Activated CD4-positive, CD25-positive, alpha-beta regulatory T cell treated with anti-CD3 and anti-CD28 coated beads, Interleukin-2, amount 50 U/mL, for 16 hours (primary cell): ENCODE results near the gene LIMS2.

ENCODE experiments used
- DNase-seq: peaks from one replicate; pipeline ENCODE4 v3.0.0-alpha.2; 2020; ENCODE audit warnings: low read depth, low spot score

Gene LIMS2

DNA sequence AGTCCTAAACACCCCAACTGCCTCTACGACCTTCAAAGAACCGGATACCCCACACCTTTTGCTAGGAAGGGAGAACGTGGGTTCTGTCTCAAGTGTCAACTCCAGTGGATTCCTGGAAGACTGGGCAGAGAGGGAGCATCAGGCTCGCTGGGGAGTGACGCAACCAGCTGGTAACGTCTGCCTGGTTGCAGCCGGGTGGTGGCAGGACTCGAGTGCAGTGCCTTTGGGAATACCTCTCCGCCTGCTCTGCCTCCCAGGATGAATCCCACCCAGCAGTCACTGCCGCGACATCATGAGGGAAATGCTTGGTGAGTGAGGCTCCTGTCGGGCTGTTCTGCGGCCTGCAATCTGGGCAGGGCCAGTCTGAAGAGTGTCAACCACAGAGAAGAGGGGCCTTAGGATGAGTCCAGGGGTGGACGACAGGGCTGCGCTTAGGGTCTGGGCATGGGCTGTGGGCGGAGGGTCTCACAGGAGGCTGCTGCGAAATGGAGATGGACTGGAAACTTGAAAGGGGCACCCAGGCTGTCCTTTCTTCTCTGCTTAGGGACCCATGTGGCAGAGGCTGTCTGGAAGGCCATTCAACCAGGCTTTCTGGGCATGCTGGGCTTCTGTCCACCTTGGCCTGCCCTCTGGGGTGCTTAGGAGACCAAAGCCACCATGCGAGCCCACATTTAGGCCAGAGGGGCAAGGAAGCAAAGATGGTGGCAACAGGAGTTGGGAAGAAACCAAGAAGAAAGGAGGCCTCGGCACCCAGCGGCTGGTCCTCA, 16.5 kb downstream of the LIMS2 start:
- no peak for DNase-seq

DNA sequence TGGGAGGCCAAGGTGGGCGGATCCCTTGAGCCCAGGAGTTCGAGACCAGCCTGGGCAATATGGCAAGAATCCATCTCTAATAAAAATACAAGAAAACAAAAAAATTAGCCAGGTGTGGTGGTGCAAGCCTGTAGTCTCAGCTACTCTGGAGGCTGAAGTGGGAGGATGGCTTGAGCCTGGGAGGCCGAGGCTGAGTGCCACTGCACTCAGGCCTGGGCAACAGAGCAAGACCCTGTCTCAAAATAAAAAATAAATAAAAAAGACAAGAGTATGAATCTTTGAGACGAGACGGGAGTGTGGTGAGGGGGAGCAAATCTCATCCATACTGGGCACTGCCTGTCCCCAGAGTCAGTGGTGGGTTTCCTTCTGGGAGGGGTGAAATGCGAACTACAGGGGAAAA, 17.2 kb downstream of the LIMS2 start:
- no peak for DNase-seq

DNA sequence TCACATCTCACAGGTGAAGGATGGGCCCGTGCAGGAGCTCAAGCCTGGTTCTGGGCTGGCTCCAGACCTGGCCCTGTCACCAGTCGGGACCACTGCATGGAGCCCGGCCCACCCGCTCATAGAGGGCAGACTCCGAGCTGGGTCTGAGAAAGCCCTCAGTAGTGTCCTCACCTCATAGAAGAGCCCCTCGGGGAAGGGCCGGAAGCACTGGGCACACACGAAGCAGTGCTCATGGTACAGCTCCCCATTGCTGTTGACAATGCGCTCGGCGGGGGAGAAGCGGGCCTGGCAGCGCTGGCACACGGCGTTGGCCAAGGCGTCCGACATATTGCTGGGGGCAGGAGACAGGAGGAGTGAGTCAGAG, 18.1 kb downstream of the LIMS2 start:
- DNase-seq, result no peak

DNA sequence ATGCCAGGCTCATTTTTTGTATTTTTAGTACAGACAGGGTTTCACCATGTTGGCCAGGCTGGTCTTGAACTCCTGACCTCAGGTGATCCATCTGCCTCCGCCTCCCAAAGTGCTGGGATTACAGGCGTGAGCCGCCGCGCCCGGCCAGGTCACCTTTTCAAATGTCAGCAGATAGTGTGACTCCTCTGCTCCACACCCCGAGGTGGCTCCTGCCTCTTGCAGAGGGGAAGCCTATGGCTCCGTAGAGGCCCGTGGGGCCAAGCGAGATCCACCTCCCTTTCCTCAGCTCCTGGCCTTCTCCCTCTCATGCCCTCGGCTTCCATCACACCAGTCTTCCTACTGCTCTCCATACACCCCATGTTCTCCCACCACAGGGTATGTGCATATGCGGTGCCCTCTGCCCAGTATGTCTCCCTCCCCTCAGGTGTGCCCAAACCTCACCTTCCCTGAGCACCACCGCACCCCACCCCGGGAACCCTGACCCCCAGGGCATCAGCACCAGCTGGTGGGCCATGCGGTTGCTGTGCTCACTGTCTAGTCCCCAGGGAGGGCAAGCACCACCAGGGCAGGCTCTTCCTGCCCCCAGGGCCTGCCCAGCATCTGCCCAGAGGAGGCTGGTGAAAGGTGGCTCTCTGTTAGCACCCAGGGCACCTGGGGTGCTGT, 18.6 kb downstream of the LIMS2 start:
- no peak for DNase-seq

DNA sequence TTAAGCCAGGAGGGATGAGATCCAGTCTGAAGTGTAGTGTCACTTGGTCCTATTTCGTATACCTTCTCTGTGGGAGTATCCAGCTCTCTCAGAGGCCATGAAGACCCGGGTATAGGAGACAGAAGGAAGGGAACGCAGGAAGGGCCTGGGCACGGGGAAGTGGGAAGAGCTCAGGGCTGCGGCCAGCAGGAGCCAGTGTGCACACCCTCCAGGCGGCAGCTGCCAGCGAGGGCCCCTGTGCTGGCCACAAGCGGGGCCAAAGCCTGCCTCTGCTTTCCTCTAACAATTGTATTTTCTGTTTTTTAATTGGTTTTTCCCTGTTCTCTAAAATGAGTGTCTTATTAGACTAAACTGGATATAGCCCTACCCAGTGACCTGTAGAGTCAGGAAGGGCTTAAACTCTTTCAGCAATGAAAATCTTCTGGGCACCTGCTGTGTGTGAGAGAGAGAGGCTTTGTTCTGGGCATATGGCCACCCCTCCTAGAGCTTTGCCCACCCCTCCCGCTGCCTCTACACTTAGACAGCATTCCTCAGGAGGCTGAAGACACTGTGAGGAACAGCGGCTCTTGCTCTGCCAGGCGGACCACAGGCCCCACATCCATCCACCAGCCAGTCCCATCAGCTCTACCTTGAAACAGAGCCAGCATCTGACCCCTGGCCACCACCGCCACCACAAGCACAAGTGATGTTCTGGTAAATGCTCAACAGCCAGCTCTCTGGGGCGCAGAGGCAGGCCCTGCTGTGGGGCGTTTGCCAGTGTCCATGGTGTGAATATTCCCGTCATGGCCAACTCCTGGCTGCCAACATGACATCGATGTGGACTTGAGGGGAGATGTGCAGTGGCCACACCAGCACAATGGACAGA, 19.9 kb downstream of the LIMS2 start:
- DNase-seq, result no peak

DNA sequence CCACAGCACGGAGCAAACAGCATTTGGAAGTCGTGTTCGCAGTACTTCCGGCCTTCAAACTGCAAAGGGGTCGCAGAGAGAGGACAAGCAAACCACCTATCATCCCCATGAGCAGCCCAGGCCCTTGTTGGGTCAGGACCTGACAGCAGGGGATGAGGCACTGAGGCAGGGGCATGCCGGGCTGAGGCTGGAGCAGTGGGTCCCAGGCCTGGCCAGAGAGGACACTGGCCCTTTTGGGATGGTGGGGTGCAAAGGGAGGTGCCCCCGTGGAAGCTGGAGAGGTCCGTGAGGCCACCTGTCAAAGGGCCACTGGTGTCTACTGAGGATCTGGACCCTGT, 20.5 kb downstream of the LIMS2 start:
- DNase-seq, result no peak

DNA sequence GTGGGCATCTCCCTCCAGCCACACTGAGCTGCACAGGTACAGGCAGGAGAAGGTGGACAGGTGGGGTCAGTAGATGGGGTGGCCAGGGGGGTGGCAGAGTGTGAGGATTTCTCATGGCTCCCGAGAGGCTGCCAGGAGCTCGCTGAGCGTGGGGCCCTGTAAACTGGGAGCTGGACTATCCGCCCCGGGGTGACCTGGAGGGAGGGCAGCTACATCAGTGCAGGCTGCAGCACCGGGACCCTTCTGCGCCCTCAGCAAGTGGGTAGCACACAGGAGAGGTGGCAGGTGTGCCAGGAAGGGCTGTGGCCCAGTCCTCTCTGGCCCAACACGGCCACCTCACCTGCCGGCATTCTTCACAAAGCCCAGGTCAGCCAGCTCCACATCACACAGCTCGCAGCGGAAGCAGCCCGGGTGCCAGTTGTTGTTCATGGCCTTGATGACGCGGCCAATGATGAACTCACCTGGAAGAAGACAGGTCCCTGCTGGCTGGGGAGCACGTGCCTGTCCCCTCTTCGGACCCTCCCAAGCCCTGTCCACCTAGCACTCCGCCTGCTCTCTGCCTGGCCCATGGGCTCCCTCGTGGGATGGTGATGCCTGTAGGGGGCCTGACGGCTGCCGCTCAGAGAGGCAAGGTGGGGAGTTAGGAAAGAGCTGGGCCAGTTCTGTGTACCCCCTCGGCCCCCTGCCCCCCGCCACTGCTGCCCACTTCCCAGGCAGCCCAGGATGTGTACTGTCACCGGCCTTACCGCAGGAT, 21.1 kb downstream of the LIMS2 start:
- DNase-seq, result no peak

DNA sequence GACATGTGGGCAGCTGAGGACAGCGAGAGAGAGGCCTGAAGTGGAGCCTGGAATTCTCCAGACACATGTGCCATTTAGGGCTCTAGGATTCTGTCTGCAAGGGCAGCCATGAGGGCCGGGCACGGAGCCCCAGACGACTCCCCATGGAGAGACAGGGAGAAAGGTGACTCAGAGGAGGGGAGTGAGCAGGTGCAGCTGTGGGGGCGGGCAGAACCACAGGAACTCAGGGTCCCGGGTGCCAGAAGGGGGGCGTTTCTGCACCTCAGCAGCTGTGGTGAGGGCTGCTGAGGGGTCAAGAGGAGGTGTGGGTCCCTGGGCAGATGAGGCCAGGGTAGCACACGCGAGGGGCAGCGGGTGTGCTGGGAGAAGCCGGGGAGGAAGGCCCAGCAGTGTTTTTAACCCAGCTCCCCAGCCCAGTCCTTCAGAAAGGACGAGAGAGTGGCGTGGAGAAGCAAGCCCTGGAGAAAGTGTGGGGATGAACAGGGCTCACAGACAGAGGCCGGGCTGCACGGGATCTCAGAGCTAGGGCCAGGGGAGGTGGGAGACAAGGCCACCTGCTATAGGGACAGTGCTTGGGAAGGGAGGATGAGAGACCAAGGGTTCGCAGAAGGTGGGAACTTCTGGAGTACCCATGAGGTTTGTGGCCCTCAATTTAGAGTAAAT, 21.8 kb downstream of the LIMS2 start:
- no peak for DNase-seq

DNA sequence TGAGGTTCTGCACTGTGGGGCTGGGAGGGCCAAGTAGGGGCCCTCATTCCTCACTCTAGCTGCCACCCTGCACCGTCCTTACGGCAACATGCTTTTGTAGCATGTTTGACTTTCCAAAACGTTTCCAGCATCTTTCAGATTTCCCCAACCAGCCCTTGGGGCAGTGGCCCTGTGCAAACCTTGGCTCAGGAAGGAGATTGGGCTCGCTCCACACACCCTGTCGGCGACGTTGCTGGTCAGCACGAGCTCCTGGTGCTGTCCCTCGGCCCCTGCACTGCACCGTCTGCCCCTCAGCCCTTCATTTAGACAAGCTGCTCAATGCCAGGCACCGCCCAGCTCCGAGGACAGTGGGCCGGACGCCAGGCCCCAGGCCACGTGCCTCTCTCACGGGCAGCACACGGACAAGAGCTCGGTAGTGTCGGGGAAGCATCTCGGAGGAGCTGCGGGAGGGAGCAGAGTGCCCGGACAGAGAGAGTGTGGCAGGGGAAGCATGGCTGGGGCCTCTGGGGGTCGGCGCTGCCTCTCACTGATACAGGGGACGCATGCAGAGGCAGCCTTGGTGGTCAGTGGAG, 22.5 kb downstream of the LIMS2 start:
- DNase-seq, result no peak

DNA sequence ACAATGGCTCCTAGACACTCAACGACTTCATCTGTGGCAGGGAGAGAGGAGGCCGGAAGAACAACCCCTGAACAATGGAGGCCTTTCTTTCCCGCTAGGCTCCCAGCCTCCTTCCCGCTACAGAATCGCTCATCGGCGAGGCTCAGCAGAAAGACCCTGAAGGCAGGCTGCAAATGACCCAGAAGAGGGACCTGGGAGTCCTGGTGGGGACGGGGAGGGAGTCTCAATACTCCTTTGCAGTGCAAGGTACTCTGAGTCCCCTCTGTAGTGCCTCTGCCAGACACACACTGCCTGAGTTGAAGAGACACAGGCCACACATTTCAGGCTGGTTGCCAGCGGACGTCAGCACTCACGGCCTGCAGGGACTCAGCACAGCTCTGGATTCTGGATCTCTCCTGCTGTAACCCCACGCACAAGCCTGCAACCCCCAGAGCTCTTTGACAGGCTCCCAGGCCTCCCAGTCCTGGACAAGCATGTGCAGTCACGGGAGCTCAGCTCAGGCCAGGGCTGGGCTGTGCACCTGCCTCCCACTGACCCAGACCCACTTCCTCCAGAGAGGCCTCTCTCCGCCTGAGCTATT, 23.3 kb downstream of the LIMS2 start:
- DNase-seq, result no peak

DNA sequence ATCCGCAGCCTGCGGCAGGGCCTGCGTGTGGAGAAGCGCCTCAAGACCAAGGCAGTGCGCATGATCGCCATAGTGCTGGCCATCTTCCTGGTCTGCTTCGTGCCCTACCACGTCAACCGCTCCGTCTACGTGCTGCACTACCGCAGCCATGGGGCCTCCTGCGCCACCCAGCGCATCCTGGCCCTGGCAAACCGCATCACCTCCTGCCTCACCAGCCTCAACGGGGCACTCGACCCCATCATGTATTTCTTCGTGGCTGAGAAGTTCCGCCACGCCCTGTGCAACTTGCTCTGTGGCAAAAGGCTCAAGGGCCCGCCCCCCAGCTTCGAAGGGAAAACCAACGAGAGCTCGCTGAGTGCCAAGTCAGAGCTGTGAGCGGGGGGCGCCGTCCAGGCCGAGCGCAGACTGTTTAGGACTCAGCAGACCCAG, 23.9 kb downstream of the LIMS2 start:
- no peak for DNase-seq

DNA sequence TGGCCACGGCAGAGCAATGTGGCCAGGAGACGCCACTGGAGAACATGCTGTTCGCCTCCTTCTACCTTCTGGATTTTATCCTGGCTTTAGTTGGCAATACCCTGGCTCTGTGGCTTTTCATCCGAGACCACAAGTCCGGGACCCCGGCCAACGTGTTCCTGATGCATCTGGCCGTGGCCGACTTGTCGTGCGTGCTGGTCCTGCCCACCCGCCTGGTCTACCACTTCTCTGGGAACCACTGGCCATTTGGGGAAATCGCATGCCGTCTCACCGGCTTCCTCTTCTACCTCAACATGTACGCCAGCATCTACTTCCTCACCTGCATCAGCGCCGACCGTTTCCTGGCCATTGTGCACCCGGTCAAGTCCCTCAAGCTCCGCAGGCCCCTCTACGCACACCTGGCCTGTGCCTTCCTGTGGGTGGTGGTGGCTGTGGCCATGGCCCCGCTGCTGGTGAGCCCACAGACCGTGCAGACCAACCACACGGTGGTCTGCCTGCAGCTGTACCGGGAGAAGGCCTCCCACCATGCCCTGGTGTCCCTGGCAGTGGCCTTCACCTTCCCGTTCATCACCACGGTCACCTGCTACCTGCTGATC, 24.4 kb downstream of the LIMS2 start:
- DNase-seq, result no peak

DNA sequence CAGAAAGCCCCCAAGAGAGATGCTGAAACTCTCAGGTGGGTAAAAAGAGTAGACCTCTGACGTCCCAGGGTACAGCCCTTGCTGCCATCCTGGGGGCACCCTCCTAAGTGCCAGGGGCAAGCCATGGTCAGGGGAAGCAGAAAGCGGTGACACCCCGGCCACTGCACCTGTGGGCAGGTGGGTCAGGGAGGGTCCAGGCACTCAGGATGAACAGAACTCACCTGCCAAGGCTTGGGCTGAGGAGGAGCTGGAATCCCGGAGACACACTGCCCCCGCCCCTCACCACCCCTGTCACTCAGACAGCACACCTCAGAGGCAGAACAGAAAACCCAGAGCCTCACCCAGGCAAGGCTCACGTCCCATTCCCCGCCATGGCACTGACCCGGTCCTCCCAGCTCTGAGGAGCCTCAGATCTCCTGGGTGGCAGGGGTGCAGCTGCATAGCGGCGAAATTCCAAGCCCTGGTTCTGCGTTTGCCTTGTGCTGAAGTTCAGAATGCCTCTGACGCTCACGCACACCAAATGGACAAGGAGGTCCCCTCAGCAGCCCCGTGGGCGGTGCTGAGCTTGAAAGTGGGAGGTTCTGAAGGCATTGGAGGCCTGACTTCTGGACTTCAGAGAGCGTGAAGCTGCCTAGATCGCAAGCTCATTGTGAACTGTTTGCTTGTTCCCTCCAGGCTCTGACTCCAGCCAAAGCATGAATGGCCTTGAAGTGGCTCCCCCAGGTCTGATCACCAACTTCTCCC, 25.1 kb downstream of the LIMS2 start:
- DNase-seq, result no peak

DNA sequence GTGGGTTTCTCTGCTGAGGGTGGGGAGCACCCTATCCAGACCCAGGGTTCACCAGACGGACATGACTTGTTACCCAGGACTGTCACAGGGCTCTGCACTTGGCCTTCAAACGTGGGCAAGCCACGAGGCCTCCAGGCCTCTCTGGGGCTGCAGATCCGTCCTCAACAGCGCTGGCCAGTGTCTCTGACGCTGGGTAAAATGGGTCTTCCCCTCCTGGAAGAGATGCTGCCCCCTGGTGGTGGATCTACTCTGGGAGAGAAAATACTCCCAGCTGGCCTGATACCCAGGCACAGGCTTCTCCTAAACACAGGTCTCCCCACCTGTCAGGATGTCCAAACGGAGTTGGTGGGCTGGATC, 25.7 kb downstream of the LIMS2 start:
- peak; percentile 75 for DNase-seq

DNA sequence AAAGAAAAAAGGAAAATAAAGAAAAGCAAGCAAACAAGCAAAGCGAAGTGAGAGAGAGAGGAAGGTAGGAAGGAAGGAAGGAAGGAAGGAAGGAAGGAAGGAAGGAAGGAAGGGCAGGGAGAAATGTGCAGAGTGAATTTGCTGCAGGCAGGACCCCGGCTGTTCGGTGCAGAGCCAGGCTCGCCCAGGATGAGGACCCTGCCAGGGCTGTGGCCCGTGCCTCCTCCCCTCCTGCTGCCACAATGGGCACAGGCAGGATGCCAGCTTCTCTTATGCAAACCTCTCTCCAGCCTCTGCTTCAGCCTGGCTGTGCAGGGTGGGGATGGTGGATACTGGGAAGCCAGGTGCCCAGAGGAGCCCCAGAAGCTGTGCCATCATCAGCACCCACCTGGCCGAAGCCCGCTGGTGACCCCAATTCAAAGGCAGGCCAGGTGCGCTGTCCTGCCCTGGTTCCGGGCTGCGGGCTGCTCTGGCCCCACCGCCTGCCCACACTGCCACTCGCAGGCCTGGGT, 26.2 kb downstream of the LIMS2 start:
- no peak for DNase-seq

DNA sequence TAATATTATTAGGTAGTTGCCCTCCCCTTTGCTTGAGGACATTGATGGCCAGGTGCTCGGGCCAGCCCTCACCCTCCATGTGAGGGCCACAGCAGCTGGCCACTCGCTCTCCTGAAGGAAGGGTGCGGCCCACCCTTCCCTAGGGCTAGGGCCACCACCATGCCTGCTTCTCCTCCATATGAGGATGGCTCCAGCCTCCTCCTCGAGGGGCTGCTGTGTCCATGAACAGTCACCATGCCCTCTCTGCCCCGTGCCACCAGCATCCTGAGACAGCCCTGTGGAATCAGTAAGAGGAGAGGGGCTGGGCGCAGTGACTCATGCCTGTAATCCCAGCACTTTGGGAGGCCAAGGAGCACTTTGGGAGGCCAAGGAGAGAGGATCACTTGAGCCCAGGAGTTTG, 27.0 kb downstream of the LIMS2 start:
- DNase-seq, result no peak

DNA sequence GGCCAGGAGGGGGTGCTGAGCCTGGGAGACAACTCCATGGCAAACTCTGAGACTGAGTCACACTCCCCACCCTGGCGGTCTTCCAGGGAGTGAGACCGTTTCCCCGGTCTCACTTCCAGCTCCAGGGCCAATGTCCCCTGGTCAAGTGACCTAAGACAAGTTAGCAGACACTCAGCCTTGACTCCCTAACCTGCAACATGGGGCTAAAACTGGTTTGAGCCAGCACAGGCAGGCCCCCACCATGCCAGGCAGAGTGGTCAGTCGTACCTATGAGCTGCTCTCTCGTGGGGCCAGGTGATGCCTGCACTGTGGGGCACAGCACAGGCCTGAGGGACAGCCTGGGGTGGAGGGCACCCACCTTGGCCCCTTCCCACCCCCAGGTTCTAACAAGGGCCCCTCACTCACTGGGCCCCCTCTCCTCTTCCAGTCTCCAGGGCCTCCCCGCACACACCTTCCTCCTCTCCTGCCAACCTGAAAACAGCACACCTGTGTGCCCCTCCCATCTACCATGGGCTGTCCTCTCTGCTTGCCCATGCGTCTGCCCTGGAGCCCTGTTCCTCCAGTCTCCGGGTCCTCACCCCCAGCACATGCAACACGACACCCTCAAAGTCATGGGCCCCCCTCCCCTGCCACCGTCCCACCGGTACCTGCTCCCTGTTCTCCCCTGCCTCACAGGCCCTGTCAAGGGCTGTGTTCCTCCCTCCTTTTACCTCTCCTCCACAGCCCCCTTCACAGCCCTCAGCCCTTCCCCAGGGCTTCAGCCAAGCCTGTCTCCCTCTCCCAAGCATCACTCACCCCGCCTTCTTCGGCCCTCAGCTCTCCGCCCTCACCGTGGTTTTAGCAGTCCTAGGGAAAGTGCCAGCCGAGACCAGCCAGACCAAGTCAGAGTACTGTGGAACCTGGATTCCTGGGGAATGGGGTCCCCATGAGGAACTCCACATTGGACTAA, 27.8 kb downstream of the LIMS2 start:
- no peak for DNase-seq

DNA sequence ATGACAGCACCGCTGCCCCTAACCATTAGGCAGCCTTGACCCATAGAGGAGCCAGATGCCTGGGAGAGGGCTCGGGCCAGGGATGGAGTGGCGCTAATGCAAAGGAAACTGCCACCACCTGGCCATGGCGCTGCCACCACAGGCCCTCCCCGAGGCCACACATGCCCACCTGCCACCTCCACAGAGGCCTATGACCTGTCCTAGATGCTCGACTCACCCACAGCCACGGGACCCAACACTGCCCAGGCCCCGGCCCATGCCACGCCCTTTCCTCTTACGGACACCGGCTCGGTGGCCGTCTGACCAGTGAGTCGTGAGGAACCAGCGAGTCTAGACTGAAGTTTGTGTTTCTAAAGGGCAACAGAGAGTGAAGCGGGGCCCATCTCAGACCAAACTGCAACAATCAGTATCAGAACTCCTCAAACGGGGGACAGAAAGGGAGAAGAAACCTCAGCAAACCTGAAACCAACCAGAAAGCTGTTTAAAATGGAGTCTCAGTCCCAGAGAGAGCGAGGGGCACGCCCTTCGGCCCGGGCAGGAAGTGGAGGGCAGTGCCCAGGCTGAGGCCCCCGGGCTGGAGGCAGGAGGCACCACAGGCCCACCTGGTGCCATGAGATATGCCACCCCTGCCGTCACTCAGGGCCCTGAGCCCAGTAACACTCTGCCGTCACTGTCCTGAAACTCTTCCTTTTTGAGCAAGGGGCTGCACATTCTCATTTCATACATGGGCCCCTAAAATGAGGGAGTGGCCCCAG, 28.7 kb downstream of the LIMS2 start:
- DNase-seq, result no peak
